ENCODE results near the gene RPAP2.
"Not testable (repeated sequence)": the region's sequence is repeated elsewhere in the genome, so short reads cannot be mapped to it uniquely, and the experiment has no call there.

The RPAP2 gene

GRCh38 chr1:92323473-92324453, 24.9 kb downstream of the RPAP2 start:
- DNase-seq = no peak

- DNase-seq = no peak
These were observed 25.9 kb downstream of the RPAP2 start for GRCh38 chr1:92324784-92325183.

- no peak for DNase-seq
These were observed 27.8 kb downstream of the RPAP2 start for GRCh38 chr1:92326681-92327080.

- no peak for DNase-seq
These were observed 28.9 kb downstream of the RPAP2 start for GRCh38 chr1:92327794-92328193.

GRCh38 chr1:92329347-92330129, 30.7 kb downstream of the RPAP2 start:
- DNase-seq = no peak

- DNase-seq = no peak
These were observed 34.8 kb downstream of the RPAP2 start for GRCh38 chr1:92333668-92334067.

GRCh38 chr1:92340154-92340553, 41.3 kb downstream of the RPAP2 start:
- no peak for DNase-seq

GRCh38 chr1:92342401-92342800, 43.5 kb downstream of the RPAP2 start:
- no peak for DNase-seq

GRCh38 chr1:92343061-92343460, 44.2 kb downstream of the RPAP2 start:
- DNase-seq = no peak

GRCh38 chr1:92346866-92347640, 48.2 kb downstream of the RPAP2 start:
- DNase-seq = no peak

GRCh38 chr1:92352856-92353255, 54.0 kb downstream of the RPAP2 start:
- no peak for DNase-seq

- DNase-seq = no peak
These were observed 55.4 kb downstream of the RPAP2 start for GRCh38 chr1:92354259-92354658.

- no peak for DNase-seq
These were observed 58.1 kb downstream of the RPAP2 start for GRCh38 chr1:92356956-92357355.

GRCh38 chr1:92359382-92359781, 60.5 kb downstream of the RPAP2 start:
- DNase-seq = not testable (repeated sequence)

- DNase-seq = no peak
These were observed 61.1 kb downstream of the RPAP2 start for GRCh38 chr1:92359986-92360385.

GRCh38 chr1:92362970-92363369, 64.1 kb downstream of the RPAP2 start:
- DNase-seq = no peak

GRCh38 chr1:92363401-92363800, 64.5 kb downstream of the RPAP2 start:
- no peak for DNase-seq

GRCh38 chr1:92365378-92366039, 66.7 kb downstream of the RPAP2 start:
- no peak for DNase-seq

GRCh38 chr1:92366040-92366395, 67.2 kb downstream of the RPAP2 start:
- no peak for DNase-seq

GRCh38 chr1:92367496-92367895, 68.6 kb downstream of the RPAP2 start:
- DNase-seq = no peak

GRCh38 chr1:92372164-92372563, 73.3 kb downstream of the RPAP2 start:
- DNase-seq = no peak

- DNase-seq = no peak
These were observed 75.4 kb downstream of the RPAP2 start for GRCh38 chr1:92374223-92374622.

GRCh38 chr1:92376345-92376744, 77.5 kb downstream of the RPAP2 start:
- DNase-seq = no peak

Data from NCI-H1436 treated with DMSO at 0.1 percent for 48 hours (cell line).